Uterus (tissue), 4 donors: ENCODE data around the gene TEX101. TPM values are rescaled to one million over a fixed set of nuclear protein-coding genes. Genes with fewer than 3 reads are reported as not detected.

Source experiments
- total RNA-seq, 4 donors: library from RNA; depleted of rRNA in 3 of 4; stranded (reverse); fragments of >200 nt in 3 of 4; gene quantifications; one replicate each; pipeline versions ENCODE4 v1.1.0 to v1.2.4, GENCODE V29; 2014 to 2023
- donor health status: DM: yes; HTN: yes; CAD: no.

The TEX101 gene
- total RNA-seq, 4 donors from 2014 or later: not detected

Other genes with a start within 250 kb of the TEX101 start
- gene PSG5, start 228.4 kb upstream of the TEX101 start, total RNA-seq: not detected
- gene PSG4, start 209.3 kb upstream of the TEX101 start, total RNA-seq: not detected
- not detected for gene PSG9, start 145.4 kb upstream of the TEX101 start, total RNA-seq
- 1 to 10 TPM in 2 of 4 donors, under 1 TPM in 1, not detected in 1; 0.24 to 1.3 (median 1.1) TPM for gene CD177, start 61.2 kb upstream of the TEX101 start, total RNA-seq
- 1 to 10 TPM in 1 of 4 donors, under 1 TPM in 1, not detected in 2; 0.28 to 2.4 TPM for gene LYPD3, start 50.7 kb downstream of the TEX101 start, total RNA-seq
- 10 to 100 TPM in 2 of 4 donors, under 1 TPM in 2; 0.51 to 27.1 (median 6.1) TPM for gene PHLDB3, start 89.9 kb downstream of the TEX101 start, total RNA-seq
- 10 to 100 TPM in 2 of 4 donors, 1 to 10 TPM in 1, under 1 TPM in 1; 0.77 to 29.0 (median 12.5) TPM for gene ETHE1, start 112.3 kb downstream of the TEX101 start, total RNA-seq
- gene ZNF575, start 118.3 kb downstream of the TEX101 start, total RNA-seq: 1 to 10 TPM in 1 of 4 donors, under 1 TPM in 1, not detected in 2; 0.21 to 2.8 TPM
- gene XRCC1, start 160.6 kb downstream of the TEX101 start, total RNA-seq: 10 to 100 TPM; 22.7 to 53.2 (median 30.7) TPM
- 10 to 100 TPM in 3 of 4 donors, 1 to 10 TPM in 1; 4.6 to 46.5 (median 10.3) TPM for gene PINLYP, start 160.9 kb downstream of the TEX101 start, total RNA-seq
- 10 to 100 TPM in 2 of 4 donors, 1 to 10 TPM in 2; 4.1 to 31.0 (median 17.2) TPM for gene IRGQ, start 181.2 kb downstream of the TEX101 start, total RNA-seq
- 10 to 100 TPM in 3 of 4 donors, 1 to 10 TPM in 1; 2.4 to 19.0 (median 12.6) TPM for gene ZNF576, start 181.7 kb downstream of the TEX101 start, total RNA-seq
- gene SRRM5, start 197.2 kb downstream of the TEX101 start, total RNA-seq: under 1 TPM in 1 of 4 donors, not detected in 3; 0.58 TPM
- 10 to 100 TPM in 3 of 4 donors, 1 to 10 TPM in 1; 1.5 to 83.3 (median 44.5) TPM for gene ZNF428, start 204.7 kb downstream of the TEX101 start, total RNA-seq
- gene CADM4, start 225.0 kb downstream of the TEX101 start, total RNA-seq: 10 to 100 TPM in 2 of 4 donors, 1 to 10 TPM in 2; 2.1 to 18.6 (median 10.5) TPM